Measurements from ENCODE around the gene ZNF264.

The ZNF264 gene

GRCh38 chr19:57267291-57267690 is 76.0 kb downstream of the ZNF264 start:
- Histone ChIP-seq H3K27ac (ENCODE audit: low read depth, low read length) (no peak overlapping the region), H3K9me3 (ENCODE audit: control insufficient read depth in 5 of 5, low read length in 5 of 5) (no peaks in the 10 kb centered on the region), H3K36me3 (ENCODE audit: control insufficient read depth in 5 of 5, insufficient read depth in 5 of 5, low read length in 5 of 5) (peaks cover 0 to 19% (median 5%) of the 10 kb centered on the region in 5 donors), H3K4me3 (ENCODE audit: low read depth in 1 of 5, low read length in 5 of 5) (no peak overlapping the region), H3K9ac (ENCODE audit: low read length in 5 of 5) (no peak overlapping the region), H3K27me3 (ENCODE audit: control insufficient read depth in 5 of 5, insufficient read depth in 4 of 5, low read length in 5 of 5) (no peaks in the 10 kb centered on the region), H3K4me1 (ENCODE audit: control insufficient read depth in 5 of 5, insufficient read depth in 5 of 5, low read length in 5 of 5) (no peaks in the 10 kb centered on the region)

- Histone ChIP-seq H3K36me3 (ENCODE audit: control insufficient read depth in 5 of 5, insufficient read depth in 5 of 5, low read length in 5 of 5) (peaks cover 3 to 11% (median 3%) of the 10 kb centered on the region in 5 donors), H3K27ac (ENCODE audit: low read depth, low read length) (no peak overlapping the region), H3K4me3 (ENCODE audit: low read depth in 1 of 5, low read length in 5 of 5) (no peak overlapping the region), H3K9me3 (ENCODE audit: control insufficient read depth in 5 of 5, low read length in 5 of 5) (no peaks in the 10 kb centered on the region), H3K9ac (ENCODE audit: low read length in 5 of 5) (no peak overlapping the region), H3K27me3 (ENCODE audit: control insufficient read depth in 5 of 5, insufficient read depth in 4 of 5, low read length in 5 of 5) (no peaks in the 10 kb centered on the region), H3K4me1 (ENCODE audit: control insufficient read depth in 5 of 5, insufficient read depth in 5 of 5, low read length in 5 of 5) (no peaks in the 10 kb centered on the region)
Observed at GRCh38 chr19:57269515-57270250, 78.4 kb downstream of the ZNF264 start.

- H3K27me3 ChIP-seq (ENCODE audit: control insufficient read depth in 5 of 5, insufficient read depth in 4 of 5, low read length in 5 of 5): no peaks in the 10 kb centered on the region
- no peak overlapping the region for H3K9ac ChIP-seq (ENCODE audit: low read length in 5 of 5)
- H3K4me1 ChIP-seq (ENCODE audit: control insufficient read depth in 5 of 5, insufficient read depth in 5 of 5, low read length in 5 of 5): no peaks in the 10 kb centered on the region
- no peak overlapping the region for H3K27ac ChIP-seq (ENCODE audit: low read depth, low read length)
- no peak overlapping the region for H3K4me3 ChIP-seq (ENCODE audit: low read depth in 1 of 5, low read length in 5 of 5)
- H3K9me3 ChIP-seq (ENCODE audit: control insufficient read depth in 5 of 5, low read length in 5 of 5): no peaks in the 10 kb centered on the region
- H3K36me3 ChIP-seq (ENCODE audit: control insufficient read depth in 5 of 5, insufficient read depth in 5 of 5, low read length in 5 of 5): peaks cover 3 to 13% (median 3%) of the 10 kb centered on the region in 5 donors
Observed at GRCh38 chr19:57271280-57271679, 80.0 kb downstream of the ZNF264 start.

Data from subcutaneous abdominal adipose tissue (tissue), 5 donors.